Measurements from ENCODE around the gene SELE.
A peak's percentile ranks its signal among the peaks of the same experiment; 100 is the strongest.

DNA sequence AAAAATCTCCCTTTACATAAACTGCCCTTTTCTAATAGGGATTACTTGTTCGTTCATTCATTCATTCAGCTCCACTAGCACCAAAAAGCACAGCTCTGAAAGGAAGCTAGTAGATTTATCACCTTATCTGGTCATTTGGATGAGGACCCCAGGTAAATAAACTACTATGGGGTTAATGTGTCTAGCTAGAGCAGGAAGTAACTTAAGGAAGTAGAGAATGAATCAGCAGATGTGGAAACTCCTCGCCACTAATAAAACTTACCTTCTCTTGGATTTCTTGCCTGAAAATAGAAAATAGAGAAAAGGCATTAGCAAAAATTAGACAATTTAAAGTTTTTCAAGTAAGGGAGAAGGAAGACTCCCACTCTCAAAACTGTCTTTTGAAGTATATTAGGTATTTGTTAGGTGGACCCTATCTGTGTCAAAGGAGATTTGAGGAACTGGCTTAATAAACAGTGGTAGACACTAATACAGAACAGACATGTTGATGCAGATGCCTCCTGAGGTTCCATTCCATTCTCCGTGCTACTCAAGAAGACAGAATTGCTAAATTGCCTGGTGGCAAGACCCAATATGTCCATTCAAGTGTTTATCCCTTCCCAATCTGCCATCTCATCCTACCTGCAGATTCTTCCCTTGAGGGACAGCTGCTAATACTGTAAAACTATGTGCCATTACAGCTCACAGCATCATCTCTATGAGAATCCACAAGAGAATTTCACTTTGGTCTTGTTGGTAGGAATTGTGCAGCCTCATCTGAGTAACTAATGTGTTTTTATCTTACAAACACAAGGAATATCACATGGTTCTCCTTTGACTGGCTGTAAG lies 37.4 kb downstream of the SELE start:
- TF ChIP-seq POU2F2 (IDR thresholded peaks at IDR 0.05; ENCODE audit: low read depth, low read length) (no peak), POLR2A (IDR thresholded peaks at IDR 0.05; ENCODE audit: low read depth, low read length) (no peak), POLR2AphosphoS5 (IDR thresholded peaks at IDR 0.05; ENCODE audit: low read depth, low read length) (no peak), TAF1 (IDR thresholded peaks at IDR 0.05; ENCODE audit: low read depth, low read length) (no peak), SPI1 (IDR thresholded peaks at IDR 0.05; ENCODE audit: low read depth, low read length) (peak; percentile 66), PAX5 (IDR thresholded peaks at IDR 0.05; ENCODE audit: insufficient read depth, low read length, severe bottlenecking) (no peak)
